Neutrophil (primary cell): ENCODE measurements around the gene GRB10.
"Not testable (repeated sequence)": the region's sequence is repeated elsewhere in the genome, so short reads cannot be mapped to it uniquely, and the experiment has no call there.

Experiments used
- H3K27ac ChIP-seq: fragments of 200-600 bp; sonication (generic); 2 replicates; pipeline ENCODE4 v1.5.1; 2016; ENCODE audit warnings: mild to moderate bottlenecking, moderate library complexity
- H3K27me3 ChIP-seq: fragments of 200-600 bp; sonication (generic); 2 replicates; pipeline ENCODE4 v1.6.0; 2016; ENCODE audit warnings: mild to moderate bottlenecking
- H3K36me3 ChIP-seq: fragments of 200-600 bp; sonication (generic); 2 replicates; pipeline ENCODE4 v1.5.1; 2017
- H3K4me1 ChIP-seq, 2 experiments: fragments of 200-600 bp in 1 of 2; sonication (generic) in 1 of 2; 1 replicate in 1 of 2; 2 replicates in 1 of 2; pipeline versions ENCODE4 v1.5.1 to v1.6.1; 2013 to 2016; ENCODE audit warnings: low read depth in 1 of 2, low read length in 1 of 2, mild to moderate bottlenecking in 1 of 2, moderate library complexity in 1 of 2; ENCODE audit not compliant: control insufficient read depth in 1 of 2, insufficient read depth in 1 of 2
- H3K4me3 ChIP-seq, 2 experiments: fragments of 200-600 bp in 1 of 2; sonication (generic) in 1 of 2; 1 replicate in 1 of 2; 2 replicates in 1 of 2; pipeline ENCODE4 v1.5.1; 2013 to 2016; ENCODE audit warnings: low read depth in 1 of 2, low read length in 1 of 2, mild to moderate bottlenecking in 1 of 2, moderate library complexity in 1 of 2
- H3K9me3 ChIP-seq: fragments of 200-600 bp; sonication (generic); 2 replicates; pipeline ENCODE4 v1.5.1; 2016
- TF ChIP-seq, protein P1 (sequence below): fragments of 200-600 bp; sonication (generic); IDR thresholded peaks from 2 replicates; pipeline ENCODE4 v1.5.1; 2016; ENCODE audit warnings: antibody characterized with exemption

Gene GRB10

DNA sequence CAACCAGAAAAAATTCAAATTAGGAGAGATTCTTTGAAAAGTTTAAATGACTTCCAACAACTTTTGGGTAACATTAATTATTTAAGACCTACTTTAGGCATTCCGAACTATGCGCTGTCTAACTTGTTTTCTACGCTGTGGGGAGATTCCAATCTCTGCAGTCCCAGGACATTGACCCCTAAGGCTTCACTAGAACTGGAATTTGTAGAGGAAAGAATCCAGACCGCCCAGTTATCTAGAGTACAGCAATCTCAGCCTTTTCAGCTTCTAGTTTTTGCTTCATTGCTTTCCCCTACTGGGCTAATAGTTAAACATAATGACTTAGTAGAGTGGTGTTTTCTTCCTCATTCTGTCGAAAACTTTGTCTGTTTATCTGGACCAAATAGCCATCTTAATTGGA is 202.6 kb downstream of the GRB10 start:
- Histone ChIP-seq H3K4me3 (no peak overlapping the region), H3K27me3 (no peaks in the 10 kb centered on the region), H3K4me1 (no peaks in the 10 kb centered on the region)

DNA sequence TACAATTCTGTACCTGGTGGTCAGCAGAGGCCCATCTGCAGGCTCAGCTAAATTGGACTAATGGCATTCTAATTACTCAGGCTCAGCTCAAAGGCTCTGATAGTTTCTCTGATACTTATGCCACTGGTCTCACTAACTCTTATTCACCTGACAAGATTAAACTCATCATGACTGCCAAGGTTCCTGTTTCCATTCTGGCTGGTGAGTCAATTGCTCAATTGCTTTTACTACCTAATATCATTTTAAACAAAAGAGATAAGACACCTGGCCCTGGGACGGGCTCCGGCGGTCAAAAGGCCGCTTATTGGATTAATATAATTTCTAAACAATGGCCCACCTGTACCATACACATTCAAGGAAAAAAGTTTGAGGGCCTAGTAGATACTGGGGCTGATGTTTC is 204.6 kb downstream of the GRB10 start:
- H3K27me3 ChIP-seq, H3K27ac ChIP-seq, H3K4me1 ChIP-seq: not testable (repeated sequence)

More for the DNA sequence above, 202.6 kb downstream of the GRB10 start:
- peaks cover 6% of the 10 kb centered on the region for H3K9me3 ChIP-seq
- H3K36me3 ChIP-seq, result no peaks in the 10 kb centered on the region
- TF ChIP-seq, protein P1, sequence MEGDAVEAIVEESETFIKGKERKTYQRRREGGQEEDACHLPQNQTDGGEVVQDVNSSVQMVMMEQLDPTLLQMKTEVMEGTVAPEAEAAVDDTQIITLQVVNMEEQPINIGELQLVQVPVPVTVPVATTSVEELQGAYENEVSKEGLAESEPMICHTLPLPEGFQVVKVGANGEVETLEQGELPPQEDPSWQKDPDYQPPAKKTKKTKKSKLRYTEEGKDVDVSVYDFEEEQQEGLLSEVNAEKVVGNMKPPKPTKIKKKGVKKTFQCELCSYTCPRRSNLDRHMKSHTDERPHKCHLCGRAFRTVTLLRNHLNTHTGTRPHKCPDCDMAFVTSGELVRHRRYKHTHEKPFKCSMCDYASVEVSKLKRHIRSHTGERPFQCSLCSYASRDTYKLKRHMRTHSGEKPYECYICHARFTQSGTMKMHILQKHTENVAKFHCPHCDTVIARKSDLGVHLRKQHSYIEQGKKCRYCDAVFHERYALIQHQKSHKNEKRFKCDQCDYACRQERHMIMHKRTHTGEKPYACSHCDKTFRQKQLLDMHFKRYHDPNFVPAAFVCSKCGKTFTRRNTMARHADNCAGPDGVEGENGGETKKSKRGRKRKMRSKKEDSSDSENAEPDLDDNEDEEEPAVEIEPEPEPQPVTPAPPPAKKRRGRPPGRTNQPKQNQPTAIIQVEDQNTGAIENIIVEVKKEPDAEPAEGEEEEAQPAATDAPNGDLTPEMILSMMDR, result no peak
- no peak overlapping the region for H3K27ac ChIP-seq

DNA sequence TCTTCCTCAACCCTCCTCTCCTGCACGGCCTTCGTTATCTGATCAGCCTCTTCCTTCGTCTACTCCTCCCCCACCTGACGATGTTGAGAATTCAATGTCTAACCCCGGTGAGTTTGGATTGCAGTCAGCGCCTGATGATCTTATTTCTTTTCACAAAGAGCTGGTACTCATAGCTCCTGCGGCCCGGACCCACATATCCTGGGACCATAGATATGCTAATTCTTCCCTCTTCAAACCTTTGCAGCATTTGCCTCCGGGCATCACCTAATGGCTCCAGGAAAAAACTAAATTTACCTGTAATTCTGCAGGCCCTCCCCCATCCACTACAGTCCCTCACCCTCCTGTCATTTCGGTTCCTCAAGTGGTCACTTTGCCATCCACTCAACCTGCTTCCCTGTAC is 205.1 kb downstream of the GRB10 start:
- TF ChIP-seq, protein P1, result no peak

More for the DNA sequence above, 204.6 kb downstream of the GRB10 start:
- not testable (repeated sequence) for H3K9me3 ChIP-seq, H3K4me3 ChIP-seq, H3K36me3 ChIP-seq

DNA sequence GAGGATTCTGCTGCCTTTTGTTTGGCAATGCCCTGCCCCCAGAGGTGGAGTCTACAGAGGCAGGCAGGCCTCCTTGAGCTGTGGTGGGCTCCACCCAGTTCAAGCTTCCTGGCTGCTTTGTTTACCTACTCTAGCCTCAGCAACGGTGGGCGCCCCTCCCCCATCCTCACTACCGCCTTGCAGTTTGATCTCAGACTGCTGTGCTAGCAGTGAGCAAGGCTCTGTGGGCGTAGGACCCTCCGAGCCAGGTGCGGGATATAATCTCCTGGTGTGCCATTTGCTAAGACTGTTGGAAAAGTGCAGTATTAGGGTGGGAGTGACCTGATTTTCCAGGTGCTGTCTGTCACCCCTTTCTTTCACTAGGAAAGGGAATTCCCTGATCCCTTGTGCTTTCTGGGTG is 206.3 kb downstream of the GRB10 start:
- not testable (repeated sequence) for H3K36me3 ChIP-seq, H3K4me3 ChIP-seq, H3K27ac ChIP-seq, H3K4me1 ChIP-seq, H3K27me3 ChIP-seq, H3K9me3 ChIP-seq

More for the DNA sequence above, 205.1 kb downstream of the GRB10 start:
- no peak overlapping the region for H3K27ac ChIP-seq
- no peaks in the 10 kb centered on the region for H3K36me3 ChIP-seq
- no peaks in the 10 kb centered on the region for H3K27me3 ChIP-seq
- no peak overlapping the region for H3K4me3 ChIP-seq
- H3K9me3 ChIP-seq, result no peaks in the 10 kb centered on the region
- no peaks in the 10 kb centered on the region for H3K4me1 ChIP-seq

DNA sequence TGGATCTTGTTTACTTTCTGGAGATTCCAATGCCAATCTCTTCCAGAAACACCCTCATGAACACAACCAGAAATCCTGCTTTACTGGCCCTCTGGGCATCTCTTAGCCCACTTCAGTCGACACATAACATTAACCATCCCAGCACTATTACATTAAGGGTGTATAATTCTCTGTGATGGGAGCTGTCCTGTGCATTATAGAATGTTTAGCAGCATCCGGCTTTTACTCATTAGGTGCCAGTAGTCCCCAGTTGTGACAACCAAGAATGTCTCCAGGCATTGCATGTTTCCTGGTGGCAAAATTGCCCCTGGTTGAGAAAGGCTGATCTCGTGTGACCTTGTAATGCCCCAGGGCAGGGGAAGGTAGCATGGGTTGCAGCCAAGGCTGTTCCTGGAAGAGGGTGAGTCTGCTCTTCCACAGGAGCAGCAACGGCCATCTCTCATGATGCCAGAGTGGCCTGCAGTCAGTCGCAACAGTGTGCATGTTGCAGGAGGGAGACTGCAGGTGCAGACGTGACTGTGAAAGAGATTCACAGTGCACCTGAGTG is 214.9 kb downstream of the GRB10 start:
- Histone ChIP-seq H3K4me1 (no peaks in the 10 kb centered on the region), H3K4me3 (no peak overlapping the region), H3K9me3 (no peaks in the 10 kb centered on the region), H3K27me3 (no peaks in the 10 kb centered on the region), H3K36me3 (no peaks in the 10 kb centered on the region), H3K27ac (no peak overlapping the region)
- TF ChIP-seq, protein P1, result no peak

- H3K4me3 ChIP-seq, result no peak overlapping the region
- H3K36me3 ChIP-seq, result no peaks in the 10 kb centered on the region
- TF ChIP-seq, protein P1, result no peak
- H3K27ac ChIP-seq, result no peak overlapping the region
- peaks cover 2% of the 10 kb centered on the region for H3K27me3 ChIP-seq
- no peaks in the 10 kb centered on the region for H3K4me1 ChIP-seq
- H3K9me3 ChIP-seq, result no peaks in the 10 kb centered on the region
These were observed 216.7 kb downstream of the GRB10 start for GRCh38 chr7:50565977-50566376.

DNA sequence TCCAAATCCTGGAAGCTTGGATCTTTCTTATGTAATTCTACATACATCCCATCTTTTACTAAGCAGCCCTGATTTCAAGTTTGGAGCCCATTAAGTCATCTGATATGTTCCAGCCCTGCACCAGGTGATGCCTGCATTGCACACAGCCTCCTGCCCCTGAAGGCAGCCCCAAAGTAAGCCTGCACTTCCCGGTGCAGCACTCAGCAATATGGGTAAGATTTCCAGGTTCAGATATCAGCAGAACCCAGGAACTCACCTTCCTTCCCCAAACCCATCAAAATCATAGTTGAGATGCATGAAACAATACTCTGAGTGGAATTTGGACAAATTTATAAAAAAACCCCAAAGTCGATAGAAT is 217.2 kb downstream of the GRB10 start:
- peaks cover 6% of the 10 kb centered on the region for H3K27me3 ChIP-seq
- no peaks in the 10 kb centered on the region for H3K9me3 ChIP-seq
- H3K36me3 ChIP-seq, result no peaks in the 10 kb centered on the region
- TF ChIP-seq, protein P1, result no peak
- H3K27ac ChIP-seq, result no peak overlapping the region
- H3K4me1 ChIP-seq, result no peaks in the 10 kb centered on the region
- H3K4me3 ChIP-seq, result no peak overlapping the region
